Activated CD4-positive, alpha-beta memory T cell treated with anti-CD3 and anti-CD28 coated beads, Interleukin-2, amount 10 ng/mL, durations not matched to agents 7 days and 5 days (primary cell): ENCODE results near the gene ZNF211. TPM values are rescaled to one million over a fixed set of nuclear protein-coding genes. Genes with fewer than 3 reads are reported as not detected.

Experiments used
- total RNA-seq, 2 experiments: library from RNA; stranded (reverse); gene quantifications; one replicate each; pipeline ENCODE4 v1.2.3, GENCODE V29; 2021

The ZNF211 gene
- total RNA-seq, 2 experiments from 2014 or later: 17.8 to 20.4 TPM

Other genes starting within 250 kb of the ZNF211 start
- gene ZNF548, start 243.3 kb upstream of the ZNF211 start, total RNA-seq: 10 to 100 TPM; 26.9 to 32.6 TPM
- gene ZNF17, start 222.0 kb upstream of the ZNF211 start, total RNA-seq: 10 to 100 TPM in 1 of 2 experiments, 1 to 10 TPM in 1; 9.1 to 12.6 TPM
- 1 to 10 TPM; 7.8 to 9.5 TPM for gene ZNF749, start 197.8 kb upstream of the ZNF211 start, total RNA-seq
- gene VN1R1, start 176.0 kb upstream of the ZNF211 start, total RNA-seq: under 1 TPM; 0.15 to 0.35 TPM
- gene ZNF772, start 155.6 kb upstream of the ZNF211 start, total RNA-seq: 1 to 10 TPM; 7.2 to 8.8 TPM
- 10 to 100 TPM in 1 of 2 experiments, 1 to 10 TPM in 1; 9.8 to 12.0 TPM for gene ZNF419, start 145.4 kb upstream of the ZNF211 start, total RNA-seq
- 10 to 100 TPM in 1 of 2 experiments, 1 to 10 TPM in 1; 8.6 to 11.4 TPM for gene ZNF773, start 133.2 kb upstream of the ZNF211 start, total RNA-seq
- 1 to 10 TPM; 5.7 to 6.0 TPM for gene ZNF549, start 105.8 kb upstream of the ZNF211 start, total RNA-seq
- 10 to 100 TPM; 11.8 to 12.5 TPM for gene ZNF550, start 73.3 kb upstream of the ZNF211 start, total RNA-seq
- 1 to 10 TPM; 5.4 to 6.7 TPM for gene ZNF416, start 54.3 kb upstream of the ZNF211 start, total RNA-seq
- gene ZIK1, start 49.0 kb upstream of the ZNF211 start, total RNA-seq: 1 to 10 TPM; 5.7 to 6.1 TPM
- 1 to 10 TPM; 7.4 to 8.3 TPM for gene ZNF530, start 33.3 kb upstream of the ZNF211 start, total RNA-seq
- gene ZNF134, start 18.9 kb upstream of the ZNF211 start, total RNA-seq: 10 to 100 TPM; 14.7 to 16.7 TPM
- not detected for gene ZSCAN4, start 35.8 kb downstream of the ZNF211 start, total RNA-seq
- gene ZNF551, start 48.8 kb downstream of the ZNF211 start, total RNA-seq: 10 to 100 TPM in 1 of 2 experiments, 1 to 10 TPM in 1; 8.9 to 10.2 TPM
- gene ZNF154, start 76.0 kb downstream of the ZNF211 start, total RNA-seq: under 1 TPM; 0.38 to 0.70 TPM
- 10 to 100 TPM; 13.2 to 13.5 TPM for gene ZNF671, start 94.5 kb downstream of the ZNF211 start, total RNA-seq
- 10 to 100 TPM; 14.9 to 15.1 TPM for gene ZNF776, start 113.6 kb downstream of the ZNF211 start, total RNA-seq
- gene ZNF586, start 136.5 kb downstream of the ZNF211 start, total RNA-seq: 10 to 100 TPM; 20.1 to 21.8 TPM
- 1 to 10 TPM; 8.4 to 8.6 TPM for gene ZNF552, start 181.7 kb downstream of the ZNF211 start, total RNA-seq
- 10 to 100 TPM; 14.0 to 14.6 TPM for gene ZNF587B, start 197.1 kb downstream of the ZNF211 start, total RNA-seq
- 10 to 100 TPM; 34.9 to 36.2 TPM for gene ZNF587, start 216.7 kb downstream of the ZNF211 start, total RNA-seq